ENCODE data around the gene EPAS1.

The EPAS1 gene

GRCh38 chr2:46326231-46326980 lies 29.2 kb downstream of the EPAS1 start:
- TF ChIP-seq GLIS3 (CRISPR knock-in tag; IDR thresholded peaks at IDR 0.05) (no peak), PPARA (CRISPR knock-in tag; IDR thresholded peaks at IDR 0.05; ENCODE audit: borderline replicate concordance) (no peak), TSHZ2 (CRISPR knock-in tag; IDR thresholded peaks at IDR 0.05) (no peak), ISL1 (CRISPR knock-in tag; IDR thresholded peaks at IDR 0.05) (no peak), CSRNP3 (CRISPR knock-in tag; IDR thresholded peaks at IDR 0.05) (no peak), CREB5 (CRISPR knock-in tag; IDR thresholded peaks at IDR 0.05; ENCODE audit: low read depth) (no peak), SNAI2 (CRISPR knock-in tag; IDR thresholded peaks at IDR 0.05) (no peak), CSDC2 (CRISPR knock-in tag; IDR thresholded peaks at IDR 0.05) (no peak), TCF4 (CRISPR knock-in tag; IDR thresholded peaks at IDR 0.05; ENCODE audit: borderline replicate concordance) (no peak), OSR1 (CRISPR knock-in tag; IDR thresholded peaks at IDR 0.05) (no peak), BACH2 (CRISPR knock-in tag; IDR thresholded peaks at IDR 0.05; ENCODE audit: borderline replicate concordance) (no peak), ZNF565 (CRISPR knock-in tag; conservative IDR thresholded peaks at IDR 0.05; ENCODE audit: low read depth) (no peak), ESRRG (CRISPR knock-in tag; IDR thresholded peaks at IDR 0.05) (no peak), ZC3H10 (CRISPR knock-in tag; IDR thresholded peaks at IDR 0.05) (no peak), PATZ1 (CRISPR knock-in tag; IDR thresholded peaks at IDR 0.05; ENCODE audit: borderline replicate concordance) (no peak), POU6F1 (CRISPR knock-in tag; IDR thresholded peaks at IDR 0.05; ENCODE audit: borderline replicate concordance, low read depth) (no peak)
- ATAC-seq = no peak

- ATAC-seq = no peak
- TF ChIP-seq ZNF8 (CRISPR knock-in tag; IDR thresholded peaks at IDR 0.05) (no peak), ESRRG (CRISPR knock-in tag; IDR thresholded peaks at IDR 0.05) (no peak), ZFP3 (CRISPR knock-in tag; IDR thresholded peaks at IDR 0.05) (no peak), CSDC2 (CRISPR knock-in tag; IDR thresholded peaks at IDR 0.05) (no peak)
Measured at GRCh38 chr2:46327627-46328026, 30.4 kb downstream of the EPAS1 start.

- TF ChIP-seq PATZ1 (CRISPR knock-in tag; IDR thresholded peaks at IDR 0.05; ENCODE audit: borderline replicate concordance) = no peak
- no peak for ATAC-seq
Measured at GRCh38 chr2:46328291-46328690, 31.1 kb downstream of the EPAS1 start.
